Upper lobe of left lung (tissue), 4 donors: ENCODE data around the gene LTBP1.

Experiments used
- EP300 ChIP-seq, 4 donors: sonication (generic); formaldehyde crosslinking; IDR thresholded peaks; one replicate each; pipeline ENCODE4 v1.5.1; 2017; ENCODE audit warnings: antibody characterized with exemption in 4 of 4, control low read depth in 2 of 4
- TF ChIP-seq, protein P1 (sequence below), 6 experiments: fragments of 450-650 bp in 4 of 6; fragments of 200-600 bp in 2 of 6; sonication (generic) in 2 of 6; IDR thresholded peaks; one replicate each; pipeline ENCODE4 v1.5.1; 2016 to 2019; ENCODE audit warnings: antibody characterized with exemption in 6 of 6

DNA sequence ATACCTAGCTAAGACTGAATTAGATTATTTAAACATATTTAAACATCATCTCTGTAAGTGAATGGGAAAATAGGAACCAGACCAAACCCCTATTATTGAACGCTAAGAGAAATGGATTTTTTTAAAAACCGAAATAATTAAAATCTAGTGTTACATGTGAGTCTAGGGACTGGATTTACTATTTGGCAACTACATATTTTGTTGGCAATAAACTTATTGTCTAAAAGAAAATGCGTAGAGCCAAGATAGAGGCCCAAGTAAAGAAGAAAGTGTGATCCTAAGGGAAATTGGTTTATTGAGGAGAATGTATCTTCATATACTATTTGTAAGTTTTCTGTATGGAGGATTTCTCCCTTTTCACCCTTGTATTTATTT lies 105.6 kb downstream of the LTBP1 start:
- no peak for TF ChIP-seq EP300 (IDR thresholded peaks at IDR 0.05)
- TF ChIP-seq, protein P1, sequence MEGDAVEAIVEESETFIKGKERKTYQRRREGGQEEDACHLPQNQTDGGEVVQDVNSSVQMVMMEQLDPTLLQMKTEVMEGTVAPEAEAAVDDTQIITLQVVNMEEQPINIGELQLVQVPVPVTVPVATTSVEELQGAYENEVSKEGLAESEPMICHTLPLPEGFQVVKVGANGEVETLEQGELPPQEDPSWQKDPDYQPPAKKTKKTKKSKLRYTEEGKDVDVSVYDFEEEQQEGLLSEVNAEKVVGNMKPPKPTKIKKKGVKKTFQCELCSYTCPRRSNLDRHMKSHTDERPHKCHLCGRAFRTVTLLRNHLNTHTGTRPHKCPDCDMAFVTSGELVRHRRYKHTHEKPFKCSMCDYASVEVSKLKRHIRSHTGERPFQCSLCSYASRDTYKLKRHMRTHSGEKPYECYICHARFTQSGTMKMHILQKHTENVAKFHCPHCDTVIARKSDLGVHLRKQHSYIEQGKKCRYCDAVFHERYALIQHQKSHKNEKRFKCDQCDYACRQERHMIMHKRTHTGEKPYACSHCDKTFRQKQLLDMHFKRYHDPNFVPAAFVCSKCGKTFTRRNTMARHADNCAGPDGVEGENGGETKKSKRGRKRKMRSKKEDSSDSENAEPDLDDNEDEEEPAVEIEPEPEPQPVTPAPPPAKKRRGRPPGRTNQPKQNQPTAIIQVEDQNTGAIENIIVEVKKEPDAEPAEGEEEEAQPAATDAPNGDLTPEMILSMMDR (IDR thresholded peaks at IDR 0.05): no peak
